T-helper 1 cell treated with Interleukin-12 subunit alpha and Interleukin-12 subunit beta and Interleukin-4 antibody, amounts not matched to agents 30 ng/mL and 1 ng/mL, for 36 hours (primary cell): ENCODE measurements around the gene TMEM158. TPM values are rescaled to one million over a fixed set of nuclear protein-coding genes. Genes with fewer than 3 reads are reported as not detected.

Experiments
- intact Hi-C: fragments of 100-400 bp; cut with micrococcal nuclease; formaldehyde crosslinking; loops from one replicate; pipeline ENCODE4 v1.15.1; 2024
- total RNA-seq: library from RNA; stranded (reverse); gene quantifications from 2 replicates; pipeline ENCODE4 v1.2.3, GENCODE V29; 2022

Gene TMEM158
- total RNA-seq, 1 donor from 2014 or later: not detected

DNA sequence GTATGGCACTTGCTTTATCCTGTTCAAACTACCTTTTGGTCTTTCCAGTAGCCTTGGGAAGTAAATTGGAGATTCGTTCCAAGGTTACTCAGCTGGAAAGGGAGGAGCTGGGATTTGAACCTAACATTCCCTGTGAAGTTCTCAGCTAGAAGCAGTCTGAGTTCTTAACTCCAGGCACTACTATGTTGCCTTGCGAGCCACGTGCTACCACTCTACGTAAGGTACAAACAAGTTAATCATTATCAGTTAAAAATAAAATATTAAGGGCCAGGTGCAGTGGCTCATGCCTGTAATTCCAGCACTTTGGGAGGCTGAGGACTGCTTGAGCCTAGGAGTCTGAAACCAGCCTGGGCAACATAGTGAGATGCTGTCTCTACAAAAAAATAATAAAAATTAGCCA, 49.2 kb downstream of the TMEM158 start:
- intact Hi-C loops: no loop called here

Other genes starting within 250 kb of the TMEM158 start
- gene CLEC3B, start 200.0 kb downstream of the TMEM158 start, total RNA-seq: 1.0 TPM in 1 of 2 replicates, not detected in the other
- gene CDCP1, start 79.9 kb downstream of the TMEM158 start, total RNA-seq: 2.1 and 2.7 TPM in 2 replicates
- gene LARS2, start 162.3 kb upstream of the TMEM158 start, total RNA-seq: 26.7 and 27.4 TPM in 2 replicates